Measurements from ENCODE around the gene NOLC1.
"Not testable (repeated sequence)": the region's sequence is repeated elsewhere in the genome, so short reads cannot be mapped to it uniquely, and the experiment has no call there.

Gene NOLC1

GRCh38 chr10:102159831-102160230 lies 7.6 kb downstream of the NOLC1 start:
- ATAC-seq: no peak
- H3K27ac Mint-ChIP-seq: peak overlapping the region; percentile 76
- no peaks in the 10 kb centered on the region for H3K9me3 Mint-ChIP-seq

DNA sequence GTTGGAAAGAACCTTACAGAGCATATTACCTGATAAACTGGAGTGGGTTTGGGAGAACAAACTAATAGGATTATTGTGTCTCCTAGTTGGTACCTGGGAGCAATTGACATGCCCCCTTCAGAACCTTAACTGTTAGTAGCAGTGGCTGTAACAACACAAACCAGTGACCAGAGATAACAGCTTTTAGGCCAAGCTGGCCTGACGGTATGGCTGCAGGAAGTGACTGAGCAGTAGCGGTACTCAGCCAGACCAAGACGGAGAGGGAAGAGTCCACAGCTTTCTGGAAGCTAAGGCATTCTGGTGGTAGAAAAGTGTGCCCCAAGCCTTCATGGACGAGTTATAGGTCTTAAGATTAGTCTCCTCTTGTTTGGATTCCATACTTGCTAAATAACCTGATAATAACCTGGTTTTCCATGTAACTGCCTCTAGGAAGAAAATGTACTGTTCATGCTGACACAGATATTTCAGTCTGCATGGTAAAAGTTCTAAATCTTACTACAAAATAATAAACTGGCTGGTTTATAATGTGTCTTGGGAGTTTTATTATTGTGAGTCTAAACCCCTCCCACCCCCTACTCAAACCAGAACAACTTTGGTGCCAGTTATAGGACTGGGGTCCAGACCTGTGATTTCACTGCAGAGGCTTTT lies 11.3 kb downstream of the NOLC1 start:
- DNase-seq (ENCODE audit: low spot score in 2 of 2): no peak
- ATAC-seq: no peak
- no peaks in the 10 kb centered on the region for H3K9me3 Mint-ChIP-seq
- no peaks in the 10 kb centered on the region for H3K4me1 Mint-ChIP-seq
- no peak overlapping the region for H3K27ac Mint-ChIP-seq
- peaks cover 59% of the 10 kb centered on the region for H3K36me3 Mint-ChIP-seq
- H3K4me3 Mint-ChIP-seq: no peak overlapping the region

More at GRCh38 chr10:102159831-102160230, 7.6 kb downstream of the NOLC1 start:
- Mint-ChIP-seq H3K36me3 (peaks cover 96% of the 10 kb centered on the region), H3K4me1 (peaks cover 20% of the 10 kb centered on the region), H3K4me3 (no peak overlapping the region)
- no peak for DNase-seq (ENCODE audit: low spot score in 2 of 2)

DNA sequence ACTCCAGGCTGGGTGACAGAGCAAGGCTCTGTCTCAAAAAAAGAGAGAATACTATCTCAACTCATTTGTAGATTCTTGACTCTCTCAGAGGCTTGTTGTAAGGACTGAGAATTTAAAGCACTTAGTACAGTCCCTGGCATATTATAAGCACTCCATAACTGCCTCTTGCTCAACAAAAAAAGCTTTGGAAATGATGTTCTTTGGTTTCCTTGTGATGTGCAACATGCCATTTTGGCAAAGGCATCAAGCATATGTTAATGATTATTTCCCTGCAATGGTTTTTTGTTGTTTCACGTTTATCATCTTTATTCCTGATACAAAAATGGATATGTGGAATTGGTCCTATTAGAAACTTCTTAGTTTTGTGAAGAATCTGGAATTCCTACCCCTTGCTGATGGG lies 15.7 kb downstream of the NOLC1 start:
- H3K9me3 Mint-ChIP-seq: no peaks in the 10 kb centered on the region
- peaks cover 6% of the 10 kb centered on the region for H3K4me1 Mint-ChIP-seq
- no peak overlapping the region for H3K27ac Mint-ChIP-seq
- ATAC-seq (no peak), DNase-seq (ENCODE audit: low spot score in 2 of 2) (no peak)
- peaks cover 15% of the 10 kb centered on the region for H3K36me3 Mint-ChIP-seq
- H3K4me3 Mint-ChIP-seq: no peak overlapping the region

GRCh38 chr10:102170602-102171001 lies 18.4 kb downstream of the NOLC1 start:
- H3K27ac Mint-ChIP-seq: no peak overlapping the region
- H3K4me3 Mint-ChIP-seq: peak overlapping the region; percentile 11
- peaks cover 6% of the 10 kb centered on the region for H3K4me1 Mint-ChIP-seq
- ATAC-seq (no peak), DNase-seq (ENCODE audit: low spot score in 2 of 2) (no peak)
- H3K36me3 Mint-ChIP-seq: no peaks in the 10 kb centered on the region
- H3K9me3 Mint-ChIP-seq: no peaks in the 10 kb centered on the region

DNA sequence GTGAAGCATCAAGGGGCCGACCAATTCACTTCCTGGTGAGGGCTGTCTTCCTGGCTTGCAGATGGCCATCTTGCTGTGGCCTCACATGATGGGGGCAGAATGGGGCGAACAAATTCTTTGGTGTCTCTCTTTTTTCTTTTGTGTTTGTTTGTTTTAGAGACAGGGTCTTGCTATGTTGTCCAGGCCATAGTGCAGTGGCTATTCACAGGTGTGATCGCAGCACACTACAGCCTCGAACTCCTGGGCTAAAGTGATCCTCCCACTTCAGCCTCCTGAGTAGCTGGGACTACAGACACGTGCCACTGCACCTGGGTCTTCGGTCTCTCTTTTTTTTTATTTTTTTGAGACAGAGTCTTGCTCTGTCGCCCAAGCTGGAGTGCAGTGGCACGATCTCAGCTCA lies 20.1 kb downstream of the NOLC1 start:
- H3K9me3 Mint-ChIP-seq: no peaks in the 10 kb centered on the region
- no peak overlapping the region for H3K27ac Mint-ChIP-seq
- H3K4me3 Mint-ChIP-seq: no peak overlapping the region
- H3K36me3 Mint-ChIP-seq: no peaks in the 10 kb centered on the region
- ATAC-seq (no peak), DNase-seq (ENCODE audit: low spot score in 2 of 2) (no peak)
- H3K4me1 Mint-ChIP-seq: peaks cover 6% of the 10 kb centered on the region

- no peak overlapping the region for H3K27ac Mint-ChIP-seq
- ATAC-seq: no peak
- H3K4me3 Mint-ChIP-seq: no peak overlapping the region
- no peak for DNase-seq (ENCODE audit: low spot score in 2 of 2)
- H3K36me3 Mint-ChIP-seq: no peaks in the 10 kb centered on the region
- no peaks in the 10 kb centered on the region for H3K4me1 Mint-ChIP-seq
- H3K9me3 Mint-ChIP-seq: no peaks in the 10 kb centered on the region
Observed at GRCh38 chr10:102175415-102175814, 23.2 kb downstream of the NOLC1 start.

DNA sequence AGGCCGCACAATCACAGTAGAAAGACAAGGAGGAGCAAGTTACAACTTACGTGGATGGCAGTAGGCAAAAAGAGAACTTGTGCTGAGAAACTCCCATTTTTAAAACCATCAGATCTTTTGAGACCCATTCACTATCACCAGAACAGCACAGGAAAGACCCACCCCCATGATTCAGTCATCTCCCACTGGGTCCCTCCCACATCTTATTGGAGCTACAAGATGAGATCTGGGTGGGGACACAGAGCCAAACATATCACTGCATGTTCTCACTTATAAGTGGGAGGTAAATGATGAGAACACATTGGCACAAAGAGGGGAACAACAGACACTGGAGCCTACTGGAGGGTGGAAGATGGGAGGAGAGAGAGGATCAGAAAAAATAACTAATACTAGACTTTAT lies 32.4 kb downstream of the NOLC1 start:
- H3K4me1 Mint-ChIP-seq: peaks cover 15% of the 10 kb centered on the region
- H3K36me3 Mint-ChIP-seq: no peaks in the 10 kb centered on the region
- no peaks in the 10 kb centered on the region for H3K9me3 Mint-ChIP-seq
- H3K27ac Mint-ChIP-seq: no peak overlapping the region
- ATAC-seq: no peak
- H3K4me3 Mint-ChIP-seq: no peak overlapping the region
- DNase-seq (ENCODE audit: low spot score in 2 of 2): no peak

DNA sequence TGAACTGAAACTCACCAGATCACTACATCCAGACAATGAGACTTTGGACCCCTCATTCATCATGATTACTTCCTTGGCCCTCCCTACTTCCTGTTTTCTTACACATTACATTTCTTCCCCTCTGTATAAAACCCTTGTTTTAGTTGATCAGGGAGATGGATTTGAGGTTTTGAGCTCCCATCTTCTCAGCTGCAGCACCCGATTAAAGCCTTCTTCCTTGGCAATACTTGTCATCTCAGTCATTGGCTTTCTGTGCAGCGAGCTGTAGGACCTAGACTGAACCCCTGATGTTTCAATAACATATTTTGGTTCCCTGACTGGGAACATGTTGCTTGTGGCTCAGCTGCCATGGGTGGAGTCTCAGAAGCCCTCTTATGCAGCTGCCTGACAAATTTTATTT lies 33.1 kb downstream of the NOLC1 start:
- no peak overlapping the region for H3K4me3 Mint-ChIP-seq
- no peaks in the 10 kb centered on the region for H3K9me3 Mint-ChIP-seq
- ATAC-seq (no peak), DNase-seq (ENCODE audit: low spot score in 2 of 2) (no peak)
- no peaks in the 10 kb centered on the region for H3K36me3 Mint-ChIP-seq
- peaks cover 17% of the 10 kb centered on the region for H3K4me1 Mint-ChIP-seq
- no peak overlapping the region for H3K27ac Mint-ChIP-seq

DNA sequence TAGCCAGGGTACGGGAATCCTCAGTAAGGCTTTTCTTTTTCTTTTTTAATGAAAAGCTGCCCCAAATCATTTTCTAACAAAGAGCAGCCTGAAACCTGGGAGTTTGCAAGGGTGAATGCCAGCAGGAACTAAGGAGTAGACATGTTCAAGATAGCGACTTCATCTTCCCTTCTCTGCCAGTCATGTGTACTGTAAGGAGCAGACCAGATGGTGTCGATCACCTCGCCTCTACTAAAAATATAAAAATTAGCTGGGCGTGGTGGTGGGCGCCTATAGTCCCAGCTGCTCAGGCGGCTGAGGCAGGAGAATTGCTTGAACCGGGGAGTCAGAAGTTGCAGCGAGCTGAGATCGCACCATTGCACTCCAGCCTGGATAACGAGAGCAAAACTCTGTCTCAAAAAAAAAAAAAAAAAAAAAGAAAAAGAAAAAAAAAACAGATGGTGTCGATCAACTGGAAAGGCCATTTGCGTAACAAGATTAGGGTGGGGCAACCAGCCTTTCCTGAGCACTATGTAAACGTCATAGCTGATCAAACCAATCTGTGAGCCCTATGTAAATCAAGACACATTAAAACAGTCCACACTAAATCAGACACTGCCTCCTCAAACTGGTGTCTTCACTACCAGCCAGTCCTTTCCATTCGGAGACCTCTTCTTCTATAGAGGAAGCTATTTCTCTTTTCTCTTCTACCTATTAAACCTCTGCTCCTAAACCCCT lies 33.8 kb downstream of the NOLC1 start:
- DNase-seq (ENCODE audit: low spot score in 2 of 2) (no peak), ATAC-seq (no peak)
- no peak overlapping the region for H3K4me3 Mint-ChIP-seq
- H3K9me3 Mint-ChIP-seq: no peaks in the 10 kb centered on the region
- H3K4me1 Mint-ChIP-seq: peaks cover 17% of the 10 kb centered on the region
- H3K36me3 Mint-ChIP-seq: no peaks in the 10 kb centered on the region
- H3K27ac Mint-ChIP-seq: no peak overlapping the region

DNA sequence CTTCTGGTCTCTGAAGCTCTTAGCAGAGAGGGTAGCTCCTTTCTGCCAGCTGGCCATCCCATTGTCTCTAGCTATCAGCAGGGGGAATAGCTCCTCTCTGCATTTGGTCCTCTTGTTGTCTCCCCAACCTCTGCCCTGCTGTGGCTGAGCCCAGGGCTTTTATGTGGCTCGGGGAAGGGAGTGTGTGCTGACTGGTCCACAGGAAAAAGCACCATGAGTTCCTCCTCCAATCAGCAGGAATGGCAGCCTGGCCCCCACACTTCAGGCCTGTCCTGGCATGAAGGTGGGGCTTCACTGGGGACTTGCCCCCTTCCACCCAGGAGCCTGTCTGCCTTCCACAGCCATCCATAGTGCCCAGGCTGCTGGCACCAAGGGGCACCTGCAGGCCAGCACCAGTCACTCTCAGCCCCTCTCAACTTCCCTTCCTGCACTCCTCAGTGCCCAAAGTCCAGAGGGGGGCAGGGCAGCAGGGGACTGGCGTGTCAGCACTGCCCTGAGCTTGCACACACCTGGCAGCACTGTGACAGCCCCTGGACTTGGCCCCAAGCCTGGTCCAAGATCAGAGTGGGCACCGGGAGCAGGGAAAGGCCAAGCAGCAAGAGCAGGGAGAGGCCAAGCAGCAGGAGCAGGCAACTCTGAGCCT lies 36.2 kb downstream of the NOLC1 start:
- Mint-ChIP-seq H3K27ac (no peak overlapping the region), H3K4me3 (no peak overlapping the region), H3K9me3 (no peaks in the 10 kb centered on the region), H3K36me3 (no peaks in the 10 kb centered on the region), H3K4me1 (peaks cover 17% of the 10 kb centered on the region)
- ATAC-seq: no peak
- DNase-seq (ENCODE audit: low spot score in 2 of 2): no peak

DNA sequence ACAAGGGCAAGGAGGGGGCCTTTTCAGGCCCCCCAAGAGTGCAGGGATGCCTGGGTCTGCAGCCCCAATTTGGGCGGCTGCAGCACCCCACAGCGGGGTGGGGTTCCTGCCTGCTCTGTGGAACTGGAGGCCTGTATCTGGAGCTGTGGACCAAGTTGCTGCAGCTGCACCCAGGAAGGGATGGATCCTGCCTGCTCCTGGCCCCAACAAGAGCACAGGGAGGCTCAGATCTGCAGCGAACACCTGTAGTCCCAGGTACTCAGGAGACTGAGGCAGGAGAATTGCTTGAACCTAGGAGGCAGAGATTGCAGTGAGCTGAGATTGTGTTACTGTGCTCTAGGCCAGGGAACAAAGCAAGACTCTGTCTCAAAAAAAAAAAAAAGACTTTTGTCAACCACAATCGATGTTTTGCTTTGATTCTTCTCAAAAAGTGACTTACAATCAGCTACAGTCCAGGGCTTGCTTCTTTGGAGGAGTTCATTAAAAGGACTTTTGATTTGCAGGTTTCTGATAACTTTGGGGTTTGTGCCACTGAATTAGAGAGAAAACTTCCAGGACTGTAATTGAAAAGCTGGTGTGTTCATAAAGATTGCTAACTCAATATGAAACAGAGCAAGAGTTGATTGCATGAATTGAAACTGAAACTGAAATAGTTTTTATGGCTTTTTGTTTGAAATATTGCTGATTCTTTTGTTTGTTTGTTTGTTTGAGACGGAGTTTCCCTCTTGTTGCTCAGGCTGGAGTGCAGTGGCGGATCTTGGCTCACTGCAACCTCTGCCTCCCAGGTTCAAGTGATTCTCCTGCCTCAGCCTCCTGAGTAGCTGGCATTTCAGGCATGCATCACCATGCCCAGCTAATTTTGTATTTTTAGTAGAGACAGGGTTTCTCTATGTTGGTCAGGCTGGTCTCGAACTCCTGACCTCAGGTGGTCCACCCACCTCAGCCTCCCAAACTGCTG lies 37.0 kb downstream of the NOLC1 start:
- H3K9me3 Mint-ChIP-seq, H3K36me3 Mint-ChIP-seq: not testable (repeated sequence)
- H3K4me1 Mint-ChIP-seq: peaks cover 17% of the 10 kb centered on the region
- DNase-seq (ENCODE audit: low spot score in 2 of 2) (peak in 1 of 2 donors; percentile 51), ATAC-seq (peak; percentile 89)
- peak overlapping the region; percentile 21 for H3K4me3 Mint-ChIP-seq
- H3K27ac Mint-ChIP-seq: peak overlapping the region; percentile 40

DNA sequence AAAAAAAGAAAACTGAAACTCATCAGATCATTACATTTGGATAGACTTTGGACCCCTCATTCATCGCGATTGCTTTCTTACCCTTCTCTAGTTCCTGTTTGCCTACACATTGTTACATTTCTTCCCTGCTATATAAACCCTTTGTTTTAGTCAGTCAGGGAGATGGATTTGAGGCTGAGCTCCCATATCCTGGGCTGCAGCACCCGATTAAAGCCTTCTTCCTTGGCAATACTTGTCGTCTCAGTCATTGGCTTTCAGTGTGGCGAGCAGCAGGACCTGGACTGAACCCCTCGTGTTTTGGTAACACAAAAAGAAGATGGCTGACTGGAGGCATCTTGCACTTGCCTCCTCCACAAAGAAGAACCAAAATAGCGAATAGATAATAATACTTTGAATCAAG lies 39.8 kb downstream of the NOLC1 start:
- Mint-ChIP-seq H3K27ac (no peak overlapping the region), H3K9me3 (no peaks in the 10 kb centered on the region), H3K4me1 (peaks cover 22% of the 10 kb centered on the region), H3K36me3 (peaks cover 6% of the 10 kb centered on the region), H3K4me3 (no peak overlapping the region)
- DNase-seq (ENCODE audit: low spot score in 2 of 2) (no peak), ATAC-seq (no peak)

DNA sequence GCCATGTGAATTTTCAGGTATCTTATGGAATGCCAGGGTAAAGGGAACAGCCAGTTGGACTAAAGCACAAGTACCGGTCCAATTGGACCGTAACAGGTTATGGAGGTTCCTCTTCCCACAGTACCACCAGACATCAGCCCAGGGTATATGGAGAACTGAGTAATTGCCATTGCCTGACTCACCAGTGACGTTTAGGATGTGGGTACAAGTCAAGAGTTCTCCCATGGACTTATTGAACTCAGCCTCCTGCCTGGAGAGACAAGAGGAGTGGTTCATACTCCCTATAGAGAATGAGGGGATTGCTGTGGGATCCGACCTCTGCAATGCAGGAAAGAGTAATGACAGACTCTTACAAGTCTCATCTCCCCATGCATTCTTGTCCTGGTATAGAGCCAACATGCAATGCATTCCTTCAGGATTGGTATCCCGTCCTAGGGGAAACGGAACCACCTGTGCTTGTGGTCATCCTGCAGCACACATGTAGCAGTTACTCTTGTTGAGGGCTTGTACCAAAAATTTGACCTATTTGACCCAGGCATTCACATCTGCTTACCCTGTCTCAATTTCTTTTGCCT lies 43.2 kb downstream of the NOLC1 start:
- no peaks in the 10 kb centered on the region for H3K9me3 Mint-ChIP-seq
- no peak overlapping the region for H3K27ac Mint-ChIP-seq
- H3K36me3 Mint-ChIP-seq: peaks cover 6% of the 10 kb centered on the region
- DNase-seq (ENCODE audit: low spot score in 2 of 2) (no peak), ATAC-seq (no peak)
- H3K4me3 Mint-ChIP-seq: no peak overlapping the region
- H3K4me1 Mint-ChIP-seq: peaks cover 8% of the 10 kb centered on the region

DNA sequence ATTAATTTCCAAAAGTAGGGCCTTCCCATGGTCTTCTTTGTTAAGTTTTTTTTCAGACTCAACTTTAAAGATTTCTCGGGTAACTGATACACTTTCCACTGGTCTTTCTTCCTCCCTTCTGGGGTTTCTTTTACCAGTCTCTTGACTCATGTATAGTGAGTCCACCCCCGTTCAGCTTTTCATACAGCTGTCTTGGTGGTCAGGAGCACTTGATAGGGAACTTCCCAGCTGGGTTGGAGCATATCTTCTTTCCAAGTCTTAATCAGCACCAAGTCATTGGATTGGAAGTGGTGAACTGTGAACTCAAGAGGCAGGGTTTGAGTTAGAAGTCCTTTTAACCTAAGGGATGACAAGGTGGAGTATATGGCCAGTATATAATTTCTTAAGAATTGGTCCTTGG lies 44.7 kb downstream of the NOLC1 start:
- Mint-ChIP-seq H3K27ac (no peak overlapping the region), H3K4me3 (no peak overlapping the region), H3K4me1 (peaks cover 8% of the 10 kb centered on the region), H3K36me3 (peaks cover 6% of the 10 kb centered on the region), H3K9me3 (no peaks in the 10 kb centered on the region)
- DNase-seq (ENCODE audit: low spot score in 2 of 2) (no peak), ATAC-seq (peak; percentile 97)

DNA sequence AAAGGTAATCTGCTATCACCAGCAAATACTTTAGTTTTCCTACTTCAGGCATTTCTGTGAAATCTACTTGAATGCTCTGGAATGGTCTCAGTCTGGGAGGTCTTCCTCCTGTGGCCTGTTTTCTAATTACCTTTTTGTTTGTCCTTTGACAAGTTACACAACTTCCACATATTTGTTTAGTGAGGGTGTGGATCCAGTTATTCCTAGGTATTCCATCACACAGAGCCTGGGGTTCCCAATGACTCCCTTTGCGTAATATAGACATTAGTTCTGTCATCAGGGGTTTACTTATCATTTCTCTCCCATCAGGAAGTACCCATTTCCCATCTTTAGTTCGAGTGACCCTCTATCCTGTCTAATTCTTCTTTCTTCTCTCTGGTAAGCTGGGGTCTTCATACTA lies 45.8 kb downstream of the NOLC1 start:
- Mint-ChIP-seq H3K36me3 (peaks cover 6% of the 10 kb centered on the region), H3K4me1 (peaks cover 13% of the 10 kb centered on the region), H3K9me3 (no peaks in the 10 kb centered on the region), H3K27ac (no peak overlapping the region), H3K4me3 (no peak overlapping the region)
- no peak for ATAC-seq
- DNase-seq (ENCODE audit: low spot score in 2 of 2): no peak

Data from stimulated activated effector memory CD8-positive, alpha-beta T cell treated with anti-CD3 and anti-CD28 coated beads, Interleukin-12 subunit alpha, Interleukin-12 subunit beta, amount 100 ng/mL, for 72 hours (primary cell).